Psoas muscle (tissue), 8 donors: ENCODE measurements around the gene DPCD. TPM values are rescaled to one million over a fixed set of nuclear protein-coding genes. Genes with fewer than 3 reads are reported as not detected.

Experiments used
- ATAC-seq, 4 donors: fragments of 200-7000 bp; cut with Tn5 transposase; one replicate each; pipeline ENCODE4 v1.9.1; 2020; ENCODE audit warnings: moderate library complexity in 3 of 4, mild to moderate bottlenecking in 2 of 4
- DNase-seq, 2 donors: peaks; one replicate each; pipeline ENCODE4 v3.0.0-alpha.2; 2020
- H3K27ac ChIP-seq: fragments of 200-600 bp; one replicate; pipeline ENCODE4 v1.8.0; 2022
- H3K27me3 ChIP-seq, 3 donors: fragments of 200-600 bp in 1 of 3; one replicate each; pipeline versions ENCODE4 v1.6.1 to v1.8.0; 2013 to 2022; ENCODE audit warnings: low read length in 2 of 3, mild to moderate bottlenecking in 2 of 3, moderate library complexity in 1 of 3; ENCODE audit not compliant: insufficient read depth in 3 of 3
- H3K36me3 ChIP-seq, 2 donors: fragments of 200-600 bp in 1 of 2; one replicate each; pipeline versions ENCODE4 v1.6.1 to v1.8.0; 2013 to 2022; ENCODE audit warnings: low read depth in 1 of 2, mild to moderate bottlenecking in 1 of 2, moderate library complexity in 1 of 2; ENCODE audit not compliant: insufficient read depth in 1 of 2
- H3K4me1 ChIP-seq: fragments of 200-600 bp; one replicate; pipeline ENCODE4 v1.8.0; 2022
- H3K4me3 ChIP-seq: fragments of 200-600 bp; one replicate; pipeline ENCODE4 v1.8.0; 2022; ENCODE audit warnings: mild to moderate bottlenecking
- H3K9me3 ChIP-seq: fragments of 200-600 bp; one replicate; pipeline ENCODE4 v1.8.0; 2022
- WGBS, 3 donors: extraction: QIAGEN DNeasy Blood & Tissue Kit; methylation state at CpG; one replicate each; pipeline versions ENCODE4 v1.1.6 to v1.1.7; 2013; 5-methylcytosine and 5-hydroxymethylcytosine counted together
- intact Hi-C, 2 donors: fragments of 100-400 bp; cut with DNase I; formaldehyde crosslinking; loops; one replicate each; pipeline versions ENCODE4 v1.11.0 to v1.14.2; 2022
- polyA plus RNA-seq, 3 donors: library from polyadenylated mRNA; stranded (reverse); fragments of 200-250 nt; gene quantifications; one replicate each; pipeline ENCODE4 v1.2.3, GENCODE V29; 2013
- total RNA-seq, 4 donors: library from RNA; stranded (reverse); fragmentation: NEBNext Ultra II Directional in 2 of 4; extraction: Animal tissue kit (Norgen Biotek cat#: 25700) in 2 of 4; gene quantifications; one replicate each; pipeline versions ENCODE4 v1.2.1 to v1.2.4, GENCODE V29; 2021 to 2023
- TF ChIP-seq, protein P1 (sequence below): fragments of 200-600 bp; IDR thresholded peaks from one replicate; pipeline ENCODE4 v1.8.0; 2022; ENCODE audit warnings: antibody characterized with exemption
- donor health status: healthy with polysubstance abuse.
- donor health status: DM: no; HTN: no; CAD: no; lungs with moderate emphysema.
- donor health status: Bipolar disorder and iron deficiency.
- donor health status: healthy.
- donor health status: DM: yes; HTN: yes; CAD: no.
- donor health status: DM: no; HTN: no; CAD: no.
- donor health status: DM: no; HTN: no; CAD: no.
- donor health status: DM: yes; HTN: yes; CAD: no.

The DPCD gene
- total and polyA plus RNA-seq, 7 donors, result 6.6 to 27.4 (median 12.2) TPM

DNA sequence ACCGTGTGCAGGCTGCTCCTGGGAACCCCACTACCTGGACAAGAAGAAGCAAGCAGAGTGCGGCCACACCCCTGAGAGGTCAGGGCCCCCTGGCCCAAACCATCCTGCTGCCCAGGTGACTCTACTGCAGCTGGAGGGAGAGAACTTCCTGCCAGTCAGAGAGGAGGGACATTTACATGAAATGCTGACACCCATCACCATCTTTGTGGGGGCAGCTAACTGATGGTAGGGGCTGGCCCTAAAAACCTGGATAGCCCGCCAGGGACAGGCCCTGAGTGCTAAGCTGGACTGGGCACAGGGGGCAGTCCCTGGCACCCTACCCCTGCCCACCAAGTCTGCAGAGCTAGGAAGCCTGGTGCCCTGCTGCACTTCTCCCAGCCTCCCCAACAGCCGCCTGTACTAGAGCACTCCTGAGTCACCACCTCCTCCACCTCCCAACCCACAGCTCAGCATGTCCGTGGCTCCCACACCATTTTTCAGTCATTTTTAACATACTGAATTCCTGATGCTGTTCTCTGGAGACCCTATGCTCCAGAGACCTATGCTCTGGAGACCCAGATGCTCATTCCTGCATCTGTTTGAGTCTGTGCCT is 27.5 kb downstream of the DPCD start:
- no peak overlapping the region for H3K4me3 ChIP-seq
- 92 to 97% (median 93%) methylated on average over 5 of the region's 5 CpGs for WGBS, 3 donors
- no peak for DNase-seq
- H3K9me3 ChIP-seq, result no peaks in the 10 kb centered on the region
- H3K27me3 ChIP-seq, result no peaks in the 10 kb centered on the region
- no peak for ATAC-seq
- H3K4me1 ChIP-seq, result no peaks in the 10 kb centered on the region
- no peak overlapping the region for H3K27ac ChIP-seq
- intact Hi-C loops, result no loop called here
- TF ChIP-seq, protein P1, sequence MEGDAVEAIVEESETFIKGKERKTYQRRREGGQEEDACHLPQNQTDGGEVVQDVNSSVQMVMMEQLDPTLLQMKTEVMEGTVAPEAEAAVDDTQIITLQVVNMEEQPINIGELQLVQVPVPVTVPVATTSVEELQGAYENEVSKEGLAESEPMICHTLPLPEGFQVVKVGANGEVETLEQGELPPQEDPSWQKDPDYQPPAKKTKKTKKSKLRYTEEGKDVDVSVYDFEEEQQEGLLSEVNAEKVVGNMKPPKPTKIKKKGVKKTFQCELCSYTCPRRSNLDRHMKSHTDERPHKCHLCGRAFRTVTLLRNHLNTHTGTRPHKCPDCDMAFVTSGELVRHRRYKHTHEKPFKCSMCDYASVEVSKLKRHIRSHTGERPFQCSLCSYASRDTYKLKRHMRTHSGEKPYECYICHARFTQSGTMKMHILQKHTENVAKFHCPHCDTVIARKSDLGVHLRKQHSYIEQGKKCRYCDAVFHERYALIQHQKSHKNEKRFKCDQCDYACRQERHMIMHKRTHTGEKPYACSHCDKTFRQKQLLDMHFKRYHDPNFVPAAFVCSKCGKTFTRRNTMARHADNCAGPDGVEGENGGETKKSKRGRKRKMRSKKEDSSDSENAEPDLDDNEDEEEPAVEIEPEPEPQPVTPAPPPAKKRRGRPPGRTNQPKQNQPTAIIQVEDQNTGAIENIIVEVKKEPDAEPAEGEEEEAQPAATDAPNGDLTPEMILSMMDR, result no peak
- H3K36me3 ChIP-seq, result peaks cover 0 to 37% of the 10 kb centered on the region in 2 donors

DNA sequence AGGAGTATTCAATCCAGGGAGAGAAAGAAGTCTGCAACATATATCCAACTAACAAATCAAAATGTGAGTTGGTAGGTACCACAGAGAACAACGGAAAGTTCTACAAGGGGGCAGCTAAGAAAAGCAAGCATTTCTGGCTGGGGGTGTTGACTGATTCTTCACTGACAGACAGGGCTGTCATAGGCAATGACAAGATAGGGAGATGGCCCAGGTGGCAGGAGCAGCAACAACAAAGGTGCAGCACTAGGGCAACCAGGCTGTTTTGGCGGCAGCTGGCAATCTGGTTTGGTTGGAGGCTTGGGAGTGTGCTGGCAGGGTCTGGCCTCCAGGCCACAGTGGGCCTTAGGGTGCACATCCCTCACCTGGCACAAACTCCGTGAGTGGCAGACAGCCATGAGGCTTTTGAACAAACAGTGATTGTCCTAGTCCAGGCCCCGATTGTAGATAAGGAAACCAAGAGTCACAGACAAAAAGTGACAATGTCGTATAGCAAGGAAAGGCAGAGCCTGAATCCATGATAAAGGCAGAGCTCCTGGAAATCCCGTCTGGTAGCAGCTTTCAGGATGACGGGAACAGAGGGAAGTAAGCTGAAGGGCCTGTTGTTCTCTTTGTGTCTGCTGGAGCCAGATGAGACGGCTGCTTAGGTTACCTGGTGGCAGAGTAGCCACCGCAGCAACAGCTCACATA is 28.4 kb downstream of the DPCD start:
- Histone ChIP-seq H3K9me3 (no peaks in the 10 kb centered on the region), H3K36me3 (peaks cover 0 to 30% of the 10 kb centered on the region in 2 donors), H3K27me3 (no peaks in the 10 kb centered on the region), H3K27ac (no peak overlapping the region), H3K4me1 (no peaks in the 10 kb centered on the region), H3K4me3 (no peak overlapping the region)
- TF ChIP-seq, protein P1, result no peak
- no peak for DNase-seq
- intact Hi-C loops, result no loop called here
- no peak for ATAC-seq
- 81 to 90% (median 89%) methylated on average over 9 of the region's 9 CpGs for WGBS, 3 donors

DNA sequence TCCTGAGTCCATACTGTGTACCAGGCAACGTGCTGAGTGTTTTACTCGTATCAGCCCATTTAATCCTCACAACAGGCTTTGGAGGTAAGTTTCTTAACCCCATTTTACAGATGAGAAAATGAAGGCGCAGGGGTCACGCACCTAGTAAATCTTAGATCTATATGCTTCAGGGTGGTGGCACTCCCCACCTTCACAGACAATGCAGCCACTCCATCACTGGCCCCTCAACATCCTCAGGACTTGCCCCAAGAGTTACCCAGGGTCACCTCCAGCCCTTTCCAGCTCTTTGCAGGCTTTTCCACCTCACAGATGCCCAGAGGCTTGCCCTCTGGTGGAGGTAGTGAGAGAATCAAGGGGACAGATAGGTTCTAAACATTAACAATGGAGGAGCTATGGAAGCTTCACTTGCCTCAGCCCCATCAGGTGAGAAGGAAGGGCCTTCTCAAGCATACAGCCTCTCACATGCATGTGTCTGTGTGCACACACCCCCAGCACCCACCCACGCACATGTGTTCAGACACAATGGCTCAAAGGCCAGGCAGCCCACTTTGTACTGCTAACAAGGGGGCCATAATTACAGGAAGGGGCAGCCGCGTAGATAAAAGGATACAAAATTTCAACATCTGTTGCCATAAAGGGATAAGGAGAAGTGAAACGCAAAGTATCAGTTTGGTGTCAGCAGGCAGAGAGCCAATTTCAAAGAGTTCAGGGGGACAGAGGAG is 29.1 kb downstream of the DPCD start:
- intact Hi-C loops, result no loop called here
- WGBS, 3 donors, result 85 to 91% (median 87%) methylated on average over 8 of the region's 8 CpGs
- TF ChIP-seq, protein P1, result no peak

DNA sequence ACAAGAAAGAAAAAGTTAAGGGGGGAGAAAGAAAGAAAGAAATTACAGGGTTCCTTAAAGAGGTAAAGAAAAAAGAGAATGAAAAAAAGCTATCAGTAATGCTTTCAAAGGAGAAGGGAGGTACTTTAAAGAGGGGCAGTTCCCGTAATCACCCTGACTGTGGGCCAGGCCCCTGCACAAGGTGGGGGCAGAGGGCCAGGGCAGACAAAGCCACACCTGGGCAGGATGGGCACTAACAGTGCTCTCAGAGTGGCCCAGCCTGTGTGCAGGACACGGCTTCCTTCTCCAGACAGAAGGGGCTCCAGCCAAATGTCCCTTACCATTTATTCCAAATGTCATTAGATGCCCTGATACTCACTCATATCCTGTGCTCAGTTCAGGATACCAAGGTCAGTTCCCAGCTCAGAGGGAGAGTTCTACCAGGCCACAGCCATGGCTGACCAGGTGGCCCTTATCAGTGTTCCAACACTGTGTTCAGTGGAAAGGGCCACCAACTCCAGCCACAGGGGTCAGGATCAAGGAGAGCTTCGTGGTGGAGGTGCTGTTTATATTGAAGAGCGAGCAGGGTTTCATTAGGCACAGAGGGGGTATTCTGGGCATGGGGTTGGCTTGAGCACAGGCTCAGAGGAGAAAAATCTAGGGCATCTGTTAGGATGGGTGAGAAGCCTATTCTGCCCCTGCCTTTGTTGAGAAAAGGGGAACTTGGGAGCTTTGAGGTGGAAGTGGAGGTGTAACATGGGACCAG is 29.9 kb downstream of the DPCD start:
- intact Hi-C loops, result no loop called here
- peaks cover 3% of the 10 kb centered on the region for H3K4me1 ChIP-seq
- DNase-seq (no peak), ATAC-seq (no peak)
- no peaks in the 10 kb centered on the region for H3K9me3 ChIP-seq
- no peak overlapping the region for H3K27ac ChIP-seq
- no peaks in the 10 kb centered on the region for H3K27me3 ChIP-seq
- peaks cover 0 to 27% of the 10 kb centered on the region in 2 donors for H3K36me3 ChIP-seq
- no peak overlapping the region for H3K4me3 ChIP-seq
- TF ChIP-seq, protein P1, result no peak
- 90 to 97% (median 93%) methylated on average over 4 of the region's 4 CpGs for WGBS, 3 donors

More for the DNA sequence above, 29.1 kb downstream of the DPCD start:
- no peaks in the 10 kb centered on the region for H3K9me3 ChIP-seq
- H3K36me3 ChIP-seq, result peaks cover 0 to 24% of the 10 kb centered on the region in 2 donors
- no peaks in the 10 kb centered on the region for H3K27me3 ChIP-seq
- DNase-seq (no peak), ATAC-seq (no peak)
- no peaks in the 10 kb centered on the region for H3K4me1 ChIP-seq
- no peak overlapping the region for H3K27ac ChIP-seq
- no peak overlapping the region for H3K4me3 ChIP-seq
